GM23338 (cell line): Measurements from ENCODE around the gene NEMP2. TPM values are rescaled to one million over a fixed set of nuclear protein-coding genes. Genes with fewer than 3 reads are reported as not detected.

Source experiments
- ATAC-seq: fragments of 200-7000 bp; cut with Tn5 transposase; 3 replicates; pipeline ENCODE4 v1.9.1; 2020
- DNase-seq: peaks from one replicate; pipeline ENCODE4 v3.0.0-alpha.2; 2015; ENCODE audit warnings: low spot score
- H2AFZ ChIP-seq: fragments of 200-600 bp; sonication (generic); 2 replicates; pipeline ENCODE4 v1.8.0; 2016; ENCODE audit warnings: antibody characterized with exemption, mild to moderate bottlenecking, moderate library complexity
- H3F3A ChIP-seq: fragments of 200-600 bp; sonication (generic); replicated peaks from 2 replicates; pipeline ENCODE4 v1.8.0; 2017; ENCODE audit warnings: antibody characterized with exemption, mixed run types, low read depth
- H3K27ac ChIP-seq: fragments of 200-600 bp; sonication (generic); 2 replicates; pipeline ENCODE4 v1.6.1; 2016; ENCODE audit warnings: low read depth
- H3K27me3 ChIP-seq: fragments of 200-600 bp; sonication (generic); 2 replicates; pipeline ENCODE4 v1.8.0; 2016; ENCODE audit warnings: mild to moderate bottlenecking, mixed run types, moderate library complexity; ENCODE audit not compliant: insufficient read depth
- H3K36me3 ChIP-seq: fragments of 200-600 bp; sonication (generic); 2 replicates; pipeline ENCODE4 v1.8.0; 2016; ENCODE audit warnings: mild to moderate bottlenecking; ENCODE audit not compliant: insufficient read depth
- H3K4me1 ChIP-seq: fragments of 200-600 bp; sonication (generic); 2 replicates; pipeline ENCODE4 v1.8.0; 2016; ENCODE audit warnings: mild to moderate bottlenecking, moderate library complexity; ENCODE audit not compliant: insufficient read depth
- H3K4me2 ChIP-seq: fragments of 200-600 bp; sonication (generic); 2 replicates; pipeline ENCODE4 v1.7.1; 2017; ENCODE audit warnings: mixed run types
- H3K4me3 ChIP-seq: fragments of 200-600 bp; sonication (generic); 2 replicates; pipeline ENCODE4 v1.6.1; 2016; ENCODE audit warnings: mixed run types
- H3K79me2 ChIP-seq: fragments of 200-600 bp; sonication (generic); replicated peaks from 2 replicates; pipeline ENCODE4 v1.8.0; 2017; ENCODE audit warnings: mild to moderate bottlenecking; ENCODE audit not compliant: insufficient read depth
- H3K9me2 ChIP-seq: fragments of 200-600 bp; sonication (generic); 2 replicates; pipeline ENCODE4 v1.8.0; 2017; ENCODE audit not compliant: insufficient read depth
- H4K20me1 ChIP-seq: fragments of 200-600 bp; sonication (generic); replicated peaks from 2 replicates; pipeline ENCODE4 v1.8.0; 2017; ENCODE audit warnings: mild to moderate bottlenecking; ENCODE audit not compliant: insufficient read depth
- H3K27ac Mint-ChIP-seq: 2 replicates; pipeline ENCODE4 v1.8.0; 2020; ENCODE audit warnings: inconsistent platforms, mild to moderate bottlenecking, moderate library complexity, mixed read lengths
- H3K27me3 Mint-ChIP-seq: 3 replicates; pipeline ENCODE4 v1.8.0; 2022; ENCODE audit warnings: low read depth, mild to moderate bottlenecking, moderate library complexity, mixed read lengths, inconsistent platforms; ENCODE audit not compliant: insufficient read depth, poor library complexity
- H3K36me3 Mint-ChIP-seq: 3 replicates; pipeline ENCODE4 v1.8.0; 2021; ENCODE audit warnings: low read depth, mild to moderate bottlenecking, inconsistent platforms, moderate library complexity, mixed read lengths
- H3K4me1 Mint-ChIP-seq: 3 replicates; pipeline ENCODE4 v1.8.0; 2020; ENCODE audit warnings: mild to moderate bottlenecking, inconsistent platforms, mixed read lengths
- H3K4me3 Mint-ChIP-seq: 3 replicates; pipeline ENCODE4 v1.8.0; 2021; ENCODE audit warnings: moderate library complexity, mild to moderate bottlenecking, inconsistent platforms, mixed read lengths
- H3K9me3 Mint-ChIP-seq: 3 replicates; pipeline ENCODE4 v1.8.0; 2020; ENCODE audit warnings: moderate library complexity, mild to moderate bottlenecking, inconsistent platforms, mixed read lengths
- CREB1 ChIP-seq: fragments of 250-450 bp; sonication (Bioruptor Pico); IDR thresholded peaks from 2 replicates; pipeline ENCODE4 v1.5.0; 2020; ENCODE audit warnings: low read depth, mild to moderate bottlenecking, moderate library complexity
- CTCF ChIP-seq, 2 experiments: fragments of 200-600 bp in 1 of 2; sonication (generic) in 1 of 2; conservative IDR thresholded peaks; 2 replicates each; pipeline versions ENCODE4 v1.5.1 to v1.6.1; 2016 to 2017; ENCODE audit warnings: antibody characterized with exemption in 2 of 2, low read depth in 2 of 2, mild to moderate bottlenecking in 2 of 2, moderate library complexity in 1 of 2
- EZH2phosphoT487 ChIP-seq: fragments of 200-600 bp; sonication (generic); IDR thresholded peaks from one replicate; pipeline ENCODE4 v1.8.1; 2018; ENCODE audit warnings: antibody characterized with exemption; ENCODE audit not compliant: unreplicated experiment
- NANOG ChIP-seq: IDR thresholded peaks from 2 replicates; pipeline ENCODE4 v1.6.1; 2016; ENCODE audit warnings: antibody characterized with exemption, borderline replicate concordance
- ZNF114 ChIP-seq: fragments of 250-450 bp; sonication (Bioruptor Pico); IDR thresholded peaks from 2 replicates; pipeline ENCODE4 v1.5.0; 2020; ENCODE audit warnings: mild to moderate bottlenecking, moderate library complexity
- ZNF331 ChIP-seq: fragments of 250-450 bp; sonication (Bioruptor Pico); IDR thresholded peaks from 2 replicates; pipeline ENCODE4 v1.5.0; 2020; ENCODE audit warnings: low read depth, mild to moderate bottlenecking, moderate library complexity
- ZNF462 ChIP-seq: fragments of 250-450 bp; sonication (Bioruptor Pico); IDR thresholded peaks from 2 replicates; pipeline ENCODE4 v1.5.0; 2020; ENCODE audit warnings: mild to moderate bottlenecking, moderate library complexity
- polyA plus RNA-seq: library from polyadenylated mRNA; unstranded; fragments of >200 nt; fragmentation: Nextera tagmentation; extraction: Ambion mirVana; gene quantifications from 2 replicates; pipeline ENCODE4 v1.2.1, GENCODE V29; 2016
- total RNA-seq: library from RNA; depleted of rRNA; stranded (reverse); fragments of >200 nt; shearing (Covaris generic); gene quantifications from 2 replicates; pipeline ENCODE4 v1.2.3, GENCODE V29; 2014

The NEMP2 gene
- total and polyA plus RNA-seq, 2 experiments from 2014 or later: 1.2 to 4.0 TPM

- DNase-seq (no peak), ATAC-seq (no peak)
- H3K27me3 Mint-ChIP-seq: no peaks in the 10 kb centered on the region
- H3K36me3 ChIP-seq: no peaks in the 10 kb centered on the region
- H3K4me2 ChIP-seq: no peak overlapping the region
- H3K9me2 ChIP-seq: no peaks in the 10 kb centered on the region
- no peaks in the 10 kb centered on the region for H3F3A ChIP-seq
- no peak for TF ChIP-seq CTCF (conservative IDR thresholded peaks at IDR 0.05; ENCODE audit: low read depth in 2 of 2)
- TF ChIP-seq NANOG: no peak
- no peak for TF ChIP-seq ZNF331 (CRISPR knock-in tag)
- no peak for TF ChIP-seq EZH2phosphoT487
- no peak for TF ChIP-seq CREB1 (CRISPR knock-in tag)
- no peak for TF ChIP-seq ZNF114 (CRISPR knock-in tag)
- no peak for TF ChIP-seq ZNF462
- no peaks in the 10 kb centered on the region for H3K79me2 ChIP-seq
- no peaks in the 10 kb centered on the region for H4K20me1 ChIP-seq
- H3K27me3 ChIP-seq: no peaks in the 10 kb centered on the region
- H3K4me1 Mint-ChIP-seq: no peaks in the 10 kb centered on the region; the same call in 2 of the 3 replicates
- no peaks in the 10 kb centered on the region for H3K4me1 ChIP-seq
- no peak overlapping the region for H3K27ac ChIP-seq
- no peak overlapping the region for H3K27ac Mint-ChIP-seq
- H3K9me3 Mint-ChIP-seq: no peaks in the 10 kb centered on the region
- no peak overlapping the region for H3K4me3 ChIP-seq
- no peak overlapping the region for H3K4me3 Mint-ChIP-seq
- no peak overlapping the region for H2AFZ ChIP-seq
- H3K36me3 Mint-ChIP-seq: no peaks in the 10 kb centered on the region
Observed at GRCh38 chr2:190578158-190579057, 43.9 kb upstream of the NEMP2 start.
